Right lobe of liver (tissue), 6 donors: ENCODE results near the gene KIF13A. TPM values are rescaled to one million over a fixed set of nuclear protein-coding genes. Genes with fewer than 3 reads are reported as not detected.
"Not testable (repeated sequence)": the region's sequence is repeated elsewhere in the genome, so short reads cannot be mapped to it uniquely, and the experiment has no call there.

Experiments used
- ATAC-seq, 4 donors: fragments of 200-7000 bp; cut with Tn5 transposase; one replicate each; pipeline ENCODE4 v1.9.1; 2020; ENCODE audit warnings: mild to moderate bottlenecking in 4 of 4, moderate library complexity in 4 of 4
- DNase-seq, 3 donors: peaks; one replicate each; pipeline ENCODE4 v3.0.0-alpha.2; 2020
- H3K27ac ChIP-seq, 3 donors: fragments of 200-600 bp; one replicate each; pipeline ENCODE4 v1.8.0; 2022
- H3K27me3 ChIP-seq, 2 donors: fragments of 200-600 bp; one replicate each; pipeline ENCODE4 v1.8.0; 2022
- H3K36me3 ChIP-seq, 4 donors: fragments of 200-600 bp; sonication (generic) in 1 of 4; one replicate each; pipeline versions ENCODE4 v1.5.1 to v1.8.0; 2017 to 2022; ENCODE audit warnings: control low read depth in 1 of 4
- H3K4me1 ChIP-seq, 4 donors: fragments of 200-600 bp; sonication (generic) in 1 of 4; one replicate each; pipeline versions ENCODE4 v1.5.1 to v1.8.0; 2017 to 2022; ENCODE audit warnings: control low read depth in 1 of 4
- H3K4me3 ChIP-seq, 3 donors: fragments of 200-600 bp; one replicate each; pipeline ENCODE4 v1.8.0; 2022
- H3K9me3 ChIP-seq, 4 donors: fragments of 200-600 bp; sonication (generic) in 1 of 4; one replicate each; pipeline versions ENCODE4 v1.5.1 to v1.8.0; 2017 to 2022; ENCODE audit warnings: control low read depth in 1 of 4
- CTCF ChIP-seq, 4 donors: fragments of 200-600 bp in 3 of 4; fragments of 450-650 bp in 1 of 4; IDR thresholded peaks; one replicate each; pipeline versions ENCODE4 v1.5.1 to v1.8.0; 2016 to 2022; ENCODE audit warnings: antibody characterized with exemption in 4 of 4, mild to moderate bottlenecking in 2 of 4
- POLR2A ChIP-seq: fragments of 450-650 bp; IDR thresholded peaks from one replicate; pipeline ENCODE4 v1.6.1; 2017; ENCODE audit warnings: antibody characterized with exemption, mild to moderate bottlenecking
- WGBS: methylation state at CpG from one replicate; pipeline ENCODE4 v1.1.6; 2018; ENCODE audit warnings: low coverage, low lambda C conversion rate; ENCODE audit not compliant: insufficient coverage; ENCODE audit errors: missing lambda C conversion rate; 5-methylcytosine and 5-hydroxymethylcytosine counted together
- intact Hi-C, 2 donors: fragments of 100-400 bp; cut with DNase I; formaldehyde crosslinking; loops; one replicate each; pipeline versions ENCODE4 v1.11.2 to v1.14.1; 2022
- total RNA-seq, 6 experiments: library from RNA; depleted of rRNA in 2 of 6; stranded (reverse); fragments of >200 nt in 2 of 6; fragmentation: NEBNext Ultra II Directional in 3 of 6; extraction: Animal tissue kit (Norgen Biotek cat#: 25700) in 3 of 6; gene quantifications; one replicate each; pipeline versions ENCODE4 v1.1.0 to v1.2.4, GENCODE V29; 2016 to 2023
- donor health status: DM: no; HTN: yes; CAD: no.
- donor health status: DM: no; HTN: no; CAD: no.
- donor health status: DM: no; HTN: no; CAD: no.
- donor health status: DM: no; HTN: yes; CAD: no.
- donor health status: DM: no; HTN: yes; CAD: no.

KIF13A gene
- total RNA-seq, 6 experiments from 2014 or later, result 17.7 to 19.4 (median 18.4) TPM

GRCh38 chr6:17808609-17809008 lies 178.8 kb downstream of the KIF13A start:
- Histone ChIP-seq H3K4me3 (no peak overlapping the region), H3K9me3 (no peaks in the 10 kb centered on the region), H3K36me3 (peaks cover 0 to 2% (median under 1%) of the 10 kb centered on the region in 4 donors), H3K4me1 (no peaks in the 10 kb centered on the region), H3K27ac (no peak overlapping the region), H3K27me3 (no peaks in the 10 kb centered on the region)
- TF ChIP-seq POLR2A (no peak), CTCF (IDR thresholded peaks at IDR 0.05) (no peak)
- 62% methylated on average over 5 of the region's 5 CpGs for WGBS
- ATAC-seq, result no peak
- no peak for DNase-seq
- intact Hi-C loops, result loop anchor here in 1 of 2 donors (10.0 kb wide), 1 partner anchor 654 kb away; no protein-coding TSS in a partner anchor

DNA sequence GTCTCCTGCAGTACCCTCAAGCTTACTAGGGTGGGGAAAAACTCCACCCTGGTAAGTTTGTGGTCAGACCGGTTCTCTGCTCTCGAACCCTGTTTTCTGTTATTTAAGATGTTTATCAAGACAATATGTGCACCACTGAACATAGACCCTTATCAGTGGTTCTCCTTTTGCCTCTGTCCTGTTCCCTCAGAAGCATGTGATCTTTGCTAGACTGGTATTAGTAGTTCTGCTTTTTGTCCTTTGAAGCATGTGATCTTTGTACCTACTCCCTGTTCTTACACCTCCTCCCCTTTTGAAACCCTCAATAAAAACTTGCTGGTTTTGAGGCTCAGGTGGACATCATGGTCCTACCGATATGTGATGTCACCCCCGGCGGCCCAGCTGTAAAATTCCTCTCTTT lies 180.0 kb downstream of the KIF13A start:
- 90% methylated on average over 5 of the region's 5 CpGs for WGBS
- not testable (repeated sequence) for H3K4me1 ChIP-seq
- intact Hi-C loops, result loop anchor here in 1 of 2 donors (10.0 kb wide), 1 partner anchor 653 kb away; no protein-coding TSS in a partner anchor

DNA sequence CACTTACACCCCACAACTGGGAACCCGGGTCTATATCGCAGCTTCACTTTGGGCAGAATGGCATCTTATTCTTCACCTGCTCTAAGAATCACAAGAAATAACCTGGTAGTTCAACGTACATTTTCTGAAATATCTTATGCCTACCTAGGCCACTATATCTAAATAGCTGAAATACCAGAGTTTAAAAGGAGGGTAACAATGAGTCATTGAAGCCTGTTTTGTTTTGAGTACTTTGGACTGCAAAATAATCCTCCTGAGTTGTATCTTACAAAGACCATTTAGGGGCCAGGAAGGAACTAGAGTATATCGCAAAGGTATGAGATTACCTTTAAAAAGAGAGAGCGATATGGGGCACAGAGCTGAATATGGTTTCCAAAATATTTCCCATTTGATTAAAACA lies 184.0 kb downstream of the KIF13A start:
- intact Hi-C loops, result loop anchor here in 1 of 2 donors (10.0 kb wide), 1 partner anchor 649 kb away; no protein-coding TSS in a partner anchor
- 94% methylated on average over 5 of the region's 5 CpGs for WGBS

More for the DNA sequence above, 180.0 kb downstream of the KIF13A start:
- H3K36me3 ChIP-seq, result peaks cover 0 to 14% (median 5%) of the 10 kb centered on the region in 4 donors
- H3K27ac ChIP-seq, H3K9me3 ChIP-seq, DNase-seq, H3K27me3 ChIP-seq, H3K4me3 ChIP-seq, ATAC-seq: not testable (repeated sequence)

GRCh38 chr6:17798477-17799154 lies 188.8 kb downstream of the KIF13A start:
- Histone ChIP-seq H3K4me3 (no peak overlapping the region), H3K27me3 (no peaks in the 10 kb centered on the region), H3K4me1 (no peaks in the 10 kb centered on the region), H3K27ac (no peak overlapping the region), H3K9me3 (no peaks in the 10 kb centered on the region), H3K36me3 (peaks cover 4 to 86% (median 24%) of the 10 kb centered on the region in 4 donors)
- DNase-seq, result no peak
- intact Hi-C loops, result loop anchor here in 1 of 2 donors (5.0 kb wide), 1 partner anchor 211 kb away; no protein-coding TSS in a partner anchor
- 73% methylated on average over 2 of the region's 2 CpGs for WGBS
- TF ChIP-seq POLR2A (no peak), CTCF (IDR thresholded peaks at IDR 0.05) (no peak)
- ATAC-seq, result no peak

More for the DNA sequence above, 184.0 kb downstream of the KIF13A start:
- H3K9me3 ChIP-seq, result no peaks in the 10 kb centered on the region
- no peak overlapping the region for H3K27ac ChIP-seq
- TF ChIP-seq POLR2A (no peak), CTCF (IDR thresholded peaks at IDR 0.05) (no peak)
- H3K4me1 ChIP-seq, result no peaks in the 10 kb centered on the region
- H3K36me3 ChIP-seq, result peaks cover 4 to 45% (median 14%) of the 10 kb centered on the region in 4 donors
- DNase-seq, result no peak
- ATAC-seq, result no peak
- no peak overlapping the region for H3K4me3 ChIP-seq
- H3K27me3 ChIP-seq, result no peaks in the 10 kb centered on the region

DNA sequence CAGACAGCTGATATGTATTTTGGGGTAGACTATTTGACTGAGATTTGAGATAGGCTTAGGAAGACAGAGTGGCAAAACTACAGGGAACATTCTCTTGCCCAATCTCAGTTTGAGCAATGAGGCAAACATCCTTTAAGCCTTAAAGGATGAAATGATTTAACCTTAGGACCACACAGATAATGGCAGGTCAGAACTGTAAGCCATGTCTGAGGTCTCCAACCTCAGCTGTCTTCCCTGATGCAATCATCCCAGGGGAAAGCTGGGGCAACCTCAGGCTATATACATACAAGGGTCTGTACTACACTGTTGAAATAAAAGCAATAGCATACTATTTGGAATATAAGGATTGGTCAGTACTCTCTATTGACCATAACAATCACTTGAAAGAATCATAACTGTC lies 196.9 kb downstream of the KIF13A start:
- Histone ChIP-seq H3K4me3 (no peak overlapping the region), H3K9me3 (no peaks in the 10 kb centered on the region), H3K4me1 (no peaks in the 10 kb centered on the region), H3K36me3 (peaks cover 0 to 51% (median 12%) of the 10 kb centered on the region in 4 donors), H3K27ac (no peak overlapping the region), H3K27me3 (no peaks in the 10 kb centered on the region)
- no peak for DNase-seq
- ATAC-seq, result no peak
- intact Hi-C loops, result no loop called here
- TF ChIP-seq POLR2A (no peak), CTCF (IDR thresholded peaks at IDR 0.05) (no peak)
